Measurements from ENCODE around the gene KLHL7.

DNA sequence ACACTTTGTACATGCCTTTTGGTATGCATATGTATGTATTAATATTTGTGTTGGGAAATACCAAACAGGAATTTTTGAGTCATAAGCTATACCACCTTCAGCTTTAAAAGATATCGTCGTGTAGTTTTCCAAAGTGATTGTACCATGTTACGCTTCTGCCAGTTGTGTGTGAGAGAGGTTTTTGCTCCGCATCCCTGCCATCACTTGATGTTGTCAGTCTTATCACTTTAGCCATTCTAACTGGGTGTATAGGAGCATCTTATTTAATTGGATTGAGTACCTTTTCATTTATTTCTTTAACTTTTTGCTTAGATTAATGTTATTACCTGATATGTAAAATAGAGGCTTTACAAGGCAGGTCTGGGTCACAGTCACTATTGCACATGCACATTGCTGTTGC lies 3.4 kb downstream of the KLHL7 start:
- no peak for TF ChIP-seq RAD21 (IDR thresholded peaks at IDR 0.05; ENCODE audit: low read depth)
- TF ChIP-seq CTCF (IDR thresholded peaks at IDR 0.05 in 2 of 3, conservative IDR thresholded peaks at IDR 0.05 in 1 of 3; ENCODE audit: borderline replicate concordance in 1 of 3, insufficient read depth in 1 of 3, low read depth in 2 of 3, low read length in 2 of 3) = no peak
- no peak for TF ChIP-seq EZH2 (IDR thresholded peaks at IDR 0.05)
- TF ChIP-seq ZBTB33 (IDR thresholded peaks at IDR 0.05; ENCODE audit: extremely low read depth, insufficient replicate concordance, low read length) = no peak
- no peak for TF ChIP-seq CEBPB (IDR thresholded peaks at IDR 0.05; ENCODE audit: low read depth)
- no peak for TF ChIP-seq POLR2A (IDR thresholded peaks at IDR 0.05; ENCODE audit: borderline replicate concordance, extremely low read depth, insufficient read depth, insufficient read length)

Measured in HCT116 (cell line).